ENCODE data around the gene KIAA0513.
"Not testable (repeated sequence)": the region's sequence is repeated elsewhere in the genome, so short reads cannot be mapped to it uniquely, and the experiment has no call there.

Gene KIAA0513

GRCh38 chr16:85123441-85123840 is 95.8 kb downstream of the KIAA0513 start:
- in situ Hi-C loops (cut with MboI; ENCODE audit: low pct_unique_long_range_greater_than_20kb, low sequenced_read_pairs); DNase-seq: not testable (repeated sequence)

DNA sequence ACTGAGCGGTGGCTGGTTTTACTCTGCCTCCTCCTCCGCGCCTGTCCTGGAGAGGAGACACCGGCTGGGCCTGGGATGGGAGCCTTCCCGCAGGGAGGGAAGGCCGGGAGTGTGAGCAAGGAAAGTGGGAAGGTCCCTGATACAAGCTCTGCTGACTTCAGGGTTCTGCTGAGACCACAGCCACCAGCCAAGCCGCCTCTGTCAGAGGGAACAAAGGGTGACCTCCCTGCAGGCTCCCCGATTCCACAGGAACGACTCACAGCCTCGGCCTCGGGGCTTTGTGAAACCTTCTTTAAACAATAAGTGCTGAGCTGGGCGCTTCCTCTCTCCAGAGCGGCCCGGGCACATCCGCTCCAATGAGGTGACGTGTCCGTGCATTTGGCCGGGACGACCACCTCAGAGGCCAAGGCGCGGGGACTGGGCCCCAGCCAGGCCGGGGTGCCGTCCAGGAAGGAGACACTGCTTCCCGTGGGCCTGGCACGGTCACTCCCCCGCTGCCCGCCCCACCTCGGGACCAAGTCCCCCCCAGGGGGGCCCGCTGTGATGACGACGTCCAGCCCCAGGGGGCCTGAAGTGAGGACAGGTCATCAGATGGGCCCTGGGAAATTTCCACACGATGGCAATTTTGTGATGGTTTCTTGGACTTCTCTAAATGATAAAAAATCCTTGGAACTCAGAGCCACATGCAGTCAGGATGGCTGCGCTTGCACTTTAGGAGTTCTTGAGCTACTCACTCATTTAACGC is 96.5 kb downstream of the KIAA0513 start:
- no peak for DNase-seq
- in situ Hi-C loops (cut with MboI; ENCODE audit: low pct_unique_long_range_greater_than_20kb, low sequenced_read_pairs): no loop called here

GRCh38 chr16:85124636-85125346 is 97.2 kb downstream of the KIAA0513 start:
- in situ Hi-C loops (cut with MboI; ENCODE audit: low pct_unique_long_range_greater_than_20kb, low sequenced_read_pairs): no loop called here

GRCh38 chr16:85125570-85126393 is 98.2 kb downstream of the KIAA0513 start:
- in situ Hi-C loops (cut with MboI; ENCODE audit: low pct_unique_long_range_greater_than_20kb, low sequenced_read_pairs): no loop called here
- no peak for DNase-seq

More at GRCh38 chr16:85124636-85125346, 97.2 kb downstream of the KIAA0513 start:
- no peak for DNase-seq

DNA sequence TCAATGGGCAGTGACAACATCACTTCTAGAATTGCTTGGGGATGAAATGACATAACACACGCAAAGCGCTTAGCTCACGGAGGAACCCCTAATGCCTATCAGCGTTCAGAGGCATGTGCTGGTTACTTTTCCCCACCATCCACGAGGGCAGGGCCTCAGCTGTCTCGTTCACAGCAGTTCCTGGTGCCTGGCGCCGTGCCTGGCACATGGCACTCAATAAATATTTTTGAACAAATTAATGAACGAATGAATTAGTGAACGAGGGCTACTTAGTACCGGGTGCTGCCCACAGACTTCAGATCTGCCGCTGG is 98.8 kb downstream of the KIAA0513 start:
- no peak for DNase-seq

GRCh38 chr16:85126705-85127378 is 99.2 kb downstream of the KIAA0513 start:
- in situ Hi-C loops (cut with MboI; ENCODE audit: low pct_unique_long_range_greater_than_20kb, low sequenced_read_pairs): no loop called here
- DNase-seq: peak; percentile 35

More for the DNA sequence above, 98.8 kb downstream of the KIAA0513 start:
- in situ Hi-C loops (cut with MboI; ENCODE audit: low pct_unique_long_range_greater_than_20kb, low sequenced_read_pairs): no loop called here

DNA sequence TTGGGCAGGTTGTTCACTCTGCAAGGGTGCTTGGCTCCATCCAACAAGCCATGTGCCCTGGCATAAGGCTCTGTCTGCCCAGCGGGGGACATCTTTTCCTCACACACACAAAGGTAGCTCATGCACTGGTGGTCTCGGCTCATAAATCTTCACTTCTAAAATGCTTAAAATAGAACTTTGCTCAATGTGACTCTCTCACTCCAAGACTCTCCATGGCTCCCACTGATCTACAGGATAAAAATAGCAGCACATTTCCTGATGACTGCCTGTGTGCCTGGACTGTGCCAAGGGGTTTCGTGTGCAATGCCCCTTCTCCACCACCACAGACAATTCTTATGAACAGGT is 99.8 kb downstream of the KIAA0513 start:
- in situ Hi-C loops (cut with MboI; ENCODE audit: low pct_unique_long_range_greater_than_20kb, low sequenced_read_pairs): no loop called here
- DNase-seq: no peak

GRCh38 chr16:85128079-85128837 is 100.7 kb downstream of the KIAA0513 start:
- no peak for DNase-seq
- in situ Hi-C loops (cut with MboI; ENCODE audit: low pct_unique_long_range_greater_than_20kb, low sequenced_read_pairs): no loop called here

- DNase-seq: no peak
- in situ Hi-C loops (cut with MboI; ENCODE audit: low pct_unique_long_range_greater_than_20kb, low sequenced_read_pairs): no loop called here
Measured at GRCh38 chr16:85129876-85130704, 102.5 kb downstream of the KIAA0513 start.

DNA sequence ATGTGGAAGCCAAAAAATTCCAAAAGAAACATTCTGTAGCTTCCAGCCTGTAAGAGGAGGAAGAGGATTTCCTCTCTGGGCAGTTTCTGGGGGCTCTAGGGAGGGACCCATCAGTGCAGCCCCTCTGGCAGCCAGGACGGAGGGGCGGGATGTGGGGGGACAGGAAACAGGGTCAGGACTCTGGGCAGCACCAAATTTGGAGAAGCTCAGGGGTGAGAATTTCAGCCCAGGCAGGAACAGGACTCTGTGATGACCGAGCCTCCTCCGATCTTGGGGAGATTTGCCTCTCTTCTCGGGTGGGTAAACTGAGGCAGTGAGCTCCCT is 103.1 kb downstream of the KIAA0513 start:
- in situ Hi-C loops (cut with MboI; ENCODE audit: low pct_unique_long_range_greater_than_20kb, low sequenced_read_pairs): no loop called here
- DNase-seq: no peak

DNA sequence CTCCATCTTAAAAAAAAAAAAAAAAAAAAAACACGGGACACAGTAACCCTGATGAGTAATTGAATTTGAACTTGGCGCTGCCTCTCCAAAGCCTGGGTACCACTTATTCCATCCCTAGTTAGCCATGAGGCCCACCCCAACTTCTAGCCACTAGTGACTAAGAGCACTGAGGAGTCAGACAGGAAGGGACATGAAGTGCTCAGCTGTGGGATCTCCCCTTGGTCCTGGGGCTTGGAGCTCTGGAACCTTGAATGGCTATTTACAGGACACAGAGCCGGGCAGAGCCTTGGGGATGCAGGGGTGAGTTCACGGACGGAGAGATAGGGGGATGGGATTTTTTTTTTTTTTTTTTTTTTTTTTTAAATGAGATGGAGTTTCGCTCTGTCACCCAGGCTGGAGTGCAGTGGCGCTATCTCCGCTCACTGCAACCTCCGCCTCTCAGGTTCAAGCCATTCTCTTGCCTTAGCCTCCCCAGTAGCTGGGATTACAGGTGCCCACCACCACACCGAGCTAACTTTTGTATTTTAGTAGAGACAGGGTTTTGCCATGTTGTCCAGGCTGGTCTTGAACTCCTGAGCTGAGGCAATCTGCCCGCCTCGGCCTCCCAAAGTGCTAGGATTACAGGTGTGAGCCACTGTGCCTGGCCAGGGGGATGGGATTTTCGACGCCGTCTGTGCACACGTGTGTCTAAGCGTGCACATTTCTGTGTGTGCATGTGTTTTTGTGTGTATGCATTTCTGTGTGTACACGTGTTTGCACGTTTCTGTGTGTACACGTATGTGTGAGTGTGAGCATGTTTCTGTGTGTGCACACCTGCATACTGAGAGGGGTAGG is 105.1 kb downstream of the KIAA0513 start:
- DNase-seq: no peak
- in situ Hi-C loops (cut with MboI; ENCODE audit: low pct_unique_long_range_greater_than_20kb, low sequenced_read_pairs): no loop called here

DNA sequence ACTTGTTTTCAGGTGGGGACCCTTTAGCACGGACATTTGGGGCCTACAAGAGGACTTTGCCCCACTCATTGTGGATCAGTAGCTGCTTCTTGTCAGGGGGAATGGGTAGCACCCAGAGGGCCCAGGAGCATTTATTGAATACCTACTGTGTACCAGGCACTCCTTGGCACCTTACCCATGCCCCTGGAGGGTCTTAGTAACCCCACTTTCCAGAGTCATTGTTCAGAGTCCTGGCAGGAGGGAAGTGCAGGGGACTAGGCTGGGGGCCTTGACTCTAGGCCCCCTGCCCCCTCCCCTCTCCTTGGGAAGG is 105.7 kb downstream of the KIAA0513 start:
- in situ Hi-C loops (cut with MboI; ENCODE audit: low pct_unique_long_range_greater_than_20kb, low sequenced_read_pairs): no loop called here
- no peak for DNase-seq

DNA sequence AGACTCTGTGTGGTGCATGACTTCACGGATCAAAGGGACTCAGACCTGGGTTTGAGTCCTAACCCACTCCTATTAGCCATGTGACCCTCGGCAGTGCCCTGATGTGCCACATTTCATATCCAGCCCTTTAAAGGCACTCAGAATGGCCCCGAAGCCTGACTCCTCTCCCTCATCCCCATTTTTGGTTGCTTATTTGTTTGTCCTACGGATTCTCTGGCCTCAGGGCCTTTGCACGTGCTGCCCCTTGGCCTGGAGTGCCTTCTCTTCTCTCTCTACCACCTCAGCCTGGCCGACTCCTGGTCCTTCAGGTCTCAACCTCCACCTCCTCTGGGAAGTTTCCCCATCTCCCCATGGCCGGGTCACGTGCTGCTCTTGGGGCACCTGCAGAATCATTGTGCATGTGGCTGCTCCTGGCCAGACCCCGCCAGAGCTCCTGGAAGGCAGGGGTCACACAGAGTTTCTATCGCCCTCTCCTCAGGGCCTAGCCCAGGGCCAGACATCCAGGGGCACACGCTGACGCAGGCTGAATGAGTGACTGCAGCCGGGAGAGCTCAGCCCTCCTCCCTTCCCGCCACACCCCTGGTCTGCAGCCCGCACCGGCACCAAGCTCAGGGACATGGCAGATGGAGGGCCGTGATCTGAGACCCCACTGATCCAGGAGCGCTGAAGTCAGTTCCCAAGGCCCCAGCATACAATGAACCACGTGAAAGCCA is 106.6 kb downstream of the KIAA0513 start:
- DNase-seq: no peak
- in situ Hi-C loops (cut with MboI; ENCODE audit: low pct_unique_long_range_greater_than_20kb, low sequenced_read_pairs): no loop called here

- in situ Hi-C loops (cut with MboI; ENCODE audit: low pct_unique_long_range_greater_than_20kb, low sequenced_read_pairs): no loop called here
- DNase-seq: no peak
Measured at GRCh38 chr16:85134789-85135142, 107.2 kb downstream of the KIAA0513 start.

DNA sequence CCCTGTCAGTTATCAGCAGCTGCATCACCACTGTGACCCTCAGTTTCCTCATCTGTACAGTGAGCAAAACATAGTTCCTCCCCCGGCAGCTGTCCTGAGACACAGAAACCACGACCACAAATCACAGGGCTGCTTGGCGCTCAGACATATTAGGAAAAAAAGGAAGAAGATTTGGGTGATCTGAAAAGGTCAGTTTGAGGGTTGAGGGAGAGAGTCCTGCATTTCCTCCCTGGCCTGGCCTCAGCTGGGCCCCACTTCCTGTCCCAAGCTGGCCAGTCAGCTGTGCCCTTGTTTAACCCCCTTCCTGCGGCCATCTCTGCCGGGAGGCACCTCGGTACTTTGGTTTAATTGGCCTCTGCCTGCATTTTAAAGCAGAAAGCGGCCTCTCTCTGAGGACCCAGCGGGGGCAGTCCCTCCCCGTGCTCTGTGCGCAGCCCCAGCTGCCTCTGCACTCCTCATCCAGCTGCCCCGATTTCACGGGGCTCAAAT is 108.7 kb downstream of the KIAA0513 start:
- in situ Hi-C loops (cut with MboI; ENCODE audit: low pct_unique_long_range_greater_than_20kb, low sequenced_read_pairs): no loop called here

GRCh38 chr16:85136702-85137322 is 109.2 kb downstream of the KIAA0513 start:
- no peak for DNase-seq
- in situ Hi-C loops (cut with MboI; ENCODE audit: low pct_unique_long_range_greater_than_20kb, low sequenced_read_pairs): no loop called here

More for the DNA sequence above, 108.7 kb downstream of the KIAA0513 start:
- peak; percentile 73 for DNase-seq

All from KBM-7 (cell line).